Measurements from ENCODE around the gene CD6. TPM values are rescaled to one million over a fixed set of nuclear protein-coding genes. Genes with fewer than 3 reads are reported as not detected.

CD6 gene
- total and polyA plus RNA-seq, 2 of the 8 experiments (the other 6 are each of a cell fraction or from before 2014, with no cell fraction given), result 0.03 TPM; not detected in 1

GRCh38 chr11:61069427-61069826 is 97.9 kb downstream of the CD6 start (continued):
- TF ChIP-seq KDM4A (IDR thresholded peaks at IDR 0.05; ENCODE audit: low read depth, low read length, severe bottlenecking), result no peak

Small RNA genes within 50 kb of the gene (small RNA-seq; reads per million reads assigned to genes)
- gene RNU6-933P (ENCODE audit: insufficient read depth), result not detected

Other genes starting within 250 kb of the CD6 start
- not detected in 2 replicates for gene MS4A18, start 247.0 kb upstream of the CD6 start, total RNA-seq (2021; fragmentation: NEBNext Ultra II Directional; extraction: Animal tissue kit (Norgen Biotek cat#: 25700))
- not detected in 2 replicates for gene MS4A18, start 247.0 kb upstream of the CD6 start, polyA plus RNA-seq (2011; rRNA removed)
- gene MS4A15, start 214.8 kb upstream of the CD6 start, total RNA-seq (2021; fragmentation: NEBNext Ultra II Directional; extraction: Animal tissue kit (Norgen Biotek cat#: 25700)), result 0.17 TPM in 1 of 2 replicates, not detected in the other
- 0.15 and 0.41 TPM in 2 replicates for gene MS4A15, start 214.8 kb upstream of the CD6 start, polyA plus RNA-seq (2011; rRNA removed)
- not detected in 2 replicates for gene MS4A10, start 186.3 kb upstream of the CD6 start, total RNA-seq (2021; fragmentation: NEBNext Ultra II Directional; extraction: Animal tissue kit (Norgen Biotek cat#: 25700))
- gene MS4A10, start 186.3 kb upstream of the CD6 start, polyA plus RNA-seq (2011; rRNA removed), result not detected in 2 replicates
- gene CCDC86, start 129.6 kb upstream of the CD6 start, total RNA-seq (2021; fragmentation: NEBNext Ultra II Directional; extraction: Animal tissue kit (Norgen Biotek cat#: 25700)), result 76.4 and 77.1 TPM in 2 replicates
- 37.7 and 55.6 TPM in 2 replicates for gene CCDC86, start 129.6 kb upstream of the CD6 start, polyA plus RNA-seq (2011; rRNA removed)
- gene PTGDR2, start 115.7 kb upstream of the CD6 start, total RNA-seq (2021; fragmentation: NEBNext Ultra II Directional; extraction: Animal tissue kit (Norgen Biotek cat#: 25700)), result 0.11 TPM in 1 of 2 replicates, not detected in the other
- 0.20 and 0.25 TPM in 2 replicates for gene PTGDR2, start 115.7 kb upstream of the CD6 start, polyA plus RNA-seq (2011; rRNA removed)
- gene ZP1, start 104.1 kb upstream of the CD6 start, total RNA-seq (2021; fragmentation: NEBNext Ultra II Directional; extraction: Animal tissue kit (Norgen Biotek cat#: 25700)), result not detected in 2 replicates
- 0.16 TPM in 1 of 2 replicates, not detected in the other for gene ZP1, start 104.1 kb upstream of the CD6 start, polyA plus RNA-seq (2011; rRNA removed)
- 140 and 141 TPM in 2 replicates for gene PRPF19, start 65.1 kb upstream of the CD6 start, total RNA-seq (2021; fragmentation: NEBNext Ultra II Directional; extraction: Animal tissue kit (Norgen Biotek cat#: 25700))
- gene PRPF19, start 65.1 kb upstream of the CD6 start, polyA plus RNA-seq (2011; rRNA removed), result 107 and 176 TPM in 2 replicates
- gene TMEM109, start 57.5 kb upstream of the CD6 start, total RNA-seq (2021; fragmentation: NEBNext Ultra II Directional; extraction: Animal tissue kit (Norgen Biotek cat#: 25700)), result 30.3 and 30.7 TPM in 2 replicates
- gene TMEM109, start 57.5 kb upstream of the CD6 start, polyA plus RNA-seq (2011; rRNA removed), result 27.3 and 29.9 TPM in 2 replicates
- gene TMEM132A, start 47.2 kb upstream of the CD6 start, total RNA-seq (2021; fragmentation: NEBNext Ultra II Directional; extraction: Animal tissue kit (Norgen Biotek cat#: 25700)), result 97.9 and 98.2 TPM in 2 replicates
- 46.6 and 69.0 TPM in 2 replicates for gene TMEM132A, start 47.2 kb upstream of the CD6 start, polyA plus RNA-seq (2011; rRNA removed)
- 25.8 and 33.7 TPM in 2 replicates for gene SLC15A3, start 19.5 kb upstream of the CD6 start, total RNA-seq (2021; fragmentation: NEBNext Ultra II Directional; extraction: Animal tissue kit (Norgen Biotek cat#: 25700))
- gene SLC15A3, start 19.5 kb upstream of the CD6 start, polyA plus RNA-seq (2011; rRNA removed), result 31.0 and 36.4 TPM in 2 replicates
- not detected in 2 replicates for gene CD5, start 130.8 kb downstream of the CD6 start, total RNA-seq (2021; fragmentation: NEBNext Ultra II Directional; extraction: Animal tissue kit (Norgen Biotek cat#: 25700))
- gene CD5, start 130.8 kb downstream of the CD6 start, polyA plus RNA-seq (2011; rRNA removed), result not detected in 2 replicates
- gene VPS37C, start 189.7 kb downstream of the CD6 start, total RNA-seq (2021; fragmentation: NEBNext Ultra II Directional; extraction: Animal tissue kit (Norgen Biotek cat#: 25700)), result 18.0 and 21.0 TPM in 2 replicates
- 12.9 and 15.4 TPM in 2 replicates for gene VPS37C, start 189.7 kb downstream of the CD6 start, polyA plus RNA-seq (2011; rRNA removed)
- not detected in 2 replicates for gene PGA3, start 231.8 kb downstream of the CD6 start, total RNA-seq (2021; fragmentation: NEBNext Ultra II Directional; extraction: Animal tissue kit (Norgen Biotek cat#: 25700))
- gene PGA3, start 231.8 kb downstream of the CD6 start, polyA plus RNA-seq (2011; rRNA removed), result 0.20 TPM in 1 of 2 replicates, not detected in the other

Data from H1 (cell line).